ENCODE results near the gene MOK.
"Not testable (repeated sequence)": the region's sequence is repeated elsewhere in the genome, so short reads cannot be mapped to it uniquely, and the experiment has no call there.

The MOK gene

DNA sequence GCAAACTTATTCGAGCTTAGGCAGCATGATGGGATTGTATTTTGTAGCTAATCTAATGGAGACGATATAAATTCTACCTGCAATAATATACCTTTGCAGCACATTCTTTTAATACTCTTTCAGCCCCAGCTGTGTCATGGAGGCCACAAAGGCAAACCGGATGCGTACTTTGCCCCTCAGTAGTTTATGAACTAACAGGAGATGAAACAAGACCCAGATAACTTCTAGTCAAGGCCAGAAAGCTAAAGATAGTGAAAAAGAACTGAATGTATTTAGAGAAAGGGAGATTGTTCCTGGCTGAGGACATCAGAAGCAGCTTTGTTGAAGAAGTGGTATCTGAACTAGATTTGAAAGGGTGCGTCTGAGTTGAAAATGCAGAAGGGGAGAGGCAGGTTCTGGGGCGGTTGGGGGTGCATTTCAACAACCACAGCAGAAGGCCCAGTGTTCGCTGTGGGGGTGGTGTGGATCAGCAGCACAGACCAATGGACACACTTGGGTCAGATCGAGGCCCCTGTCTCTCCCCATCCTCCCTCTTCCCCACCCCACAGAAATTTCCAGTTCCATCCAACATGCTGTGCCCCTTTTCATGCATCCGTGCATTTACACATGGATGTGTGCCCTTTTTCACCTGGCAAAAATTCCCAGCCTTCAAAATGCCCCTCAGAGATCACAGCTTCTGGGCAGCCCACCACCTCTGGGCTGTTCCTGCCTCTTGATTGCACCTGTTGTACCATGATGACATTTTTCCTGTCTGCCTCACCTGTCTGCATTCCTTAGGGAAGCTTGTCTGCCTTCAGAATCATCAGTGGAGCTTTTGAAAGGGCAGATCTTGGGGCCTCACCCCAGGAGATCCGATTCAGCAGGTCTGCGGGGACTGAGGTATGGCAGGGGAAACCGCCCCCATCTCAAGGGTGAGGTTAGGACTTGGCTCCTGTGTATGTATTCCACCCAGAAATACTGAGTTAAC is 16.8 kb upstream of the MOK start:
- no peak for DNase-seq

GRCh38 chr14:102320671-102321455 is 15.9 kb upstream of the MOK start:
- DNase-seq, result no peak

DNA sequence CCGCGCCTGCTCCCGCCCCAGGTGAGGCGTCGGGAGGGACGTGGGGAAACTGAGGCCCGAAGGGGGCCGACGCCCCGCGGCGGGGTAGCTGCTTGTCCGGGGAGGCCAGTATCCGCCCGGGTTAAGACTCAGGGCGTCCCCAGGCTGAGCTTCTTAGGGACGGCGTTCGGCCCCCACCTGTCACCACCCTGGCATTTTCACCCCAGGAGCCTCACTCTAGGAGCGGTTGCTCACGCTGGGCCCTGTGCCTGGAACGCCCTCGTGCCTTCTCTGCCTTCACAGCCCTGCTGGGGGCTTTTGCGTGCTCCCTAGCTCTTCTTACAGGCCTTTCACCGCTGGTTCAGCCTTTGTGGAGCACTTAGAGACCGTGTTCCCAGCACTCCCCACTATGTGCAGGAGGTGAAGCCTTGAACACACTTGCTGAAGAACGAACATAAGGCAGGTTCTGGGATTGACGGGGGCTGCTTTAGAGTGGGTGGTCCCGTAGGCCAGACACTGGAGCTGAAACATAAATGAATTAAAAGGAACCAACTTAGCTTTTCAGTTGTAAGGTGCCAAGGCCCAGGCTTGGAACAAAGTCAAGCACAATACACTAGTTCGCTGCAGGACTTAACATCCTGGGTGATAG is 15.2 kb upstream of the MOK start:
- no peak for DNase-seq

DNA sequence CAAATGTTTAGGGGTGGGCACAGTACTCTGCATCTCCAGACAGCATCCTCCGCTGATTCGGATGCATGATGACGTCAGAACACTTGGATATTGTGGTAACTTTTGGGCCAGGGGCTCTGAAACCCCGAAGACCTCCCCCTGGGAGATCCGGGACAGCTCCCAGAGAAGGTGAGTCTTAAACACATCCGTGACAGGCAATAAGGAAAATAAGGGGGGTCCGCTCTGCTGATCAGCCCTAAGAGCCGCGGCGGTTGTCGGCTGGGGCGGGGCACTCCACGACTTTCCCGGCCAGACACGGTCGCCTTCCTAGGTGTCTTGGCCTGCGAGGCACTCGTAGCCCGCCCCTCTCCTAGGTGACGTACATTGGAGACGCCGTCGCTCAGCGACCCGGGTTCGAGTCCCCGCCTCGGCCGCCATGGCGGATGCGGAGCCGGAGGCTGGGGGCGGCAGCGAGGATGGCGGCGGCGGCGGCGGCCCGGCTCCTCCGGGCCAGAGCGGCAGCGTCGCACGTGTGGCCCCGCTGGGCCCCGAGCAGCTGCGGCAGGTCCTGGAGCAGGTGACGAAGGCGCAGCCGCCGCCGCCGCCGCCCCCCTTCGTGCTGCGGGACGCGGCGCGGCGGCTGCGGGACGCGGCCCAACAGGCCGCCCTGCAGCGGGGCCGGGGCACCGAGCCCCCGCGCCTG is 14.5 kb upstream of the MOK start, which contains the start of gene ZNF839:
TSS of gene ZNF839 (plus strand) at position 396 of the 682 bp plus-strand sequence. CDS start at position 416, 20 bp downstream.
- DNase-seq, result peak; percentile 87

GRCh38 chr14:102318781-102319276 is 13.9 kb upstream of the MOK start:
- DNase-seq, result no peak

DNA sequence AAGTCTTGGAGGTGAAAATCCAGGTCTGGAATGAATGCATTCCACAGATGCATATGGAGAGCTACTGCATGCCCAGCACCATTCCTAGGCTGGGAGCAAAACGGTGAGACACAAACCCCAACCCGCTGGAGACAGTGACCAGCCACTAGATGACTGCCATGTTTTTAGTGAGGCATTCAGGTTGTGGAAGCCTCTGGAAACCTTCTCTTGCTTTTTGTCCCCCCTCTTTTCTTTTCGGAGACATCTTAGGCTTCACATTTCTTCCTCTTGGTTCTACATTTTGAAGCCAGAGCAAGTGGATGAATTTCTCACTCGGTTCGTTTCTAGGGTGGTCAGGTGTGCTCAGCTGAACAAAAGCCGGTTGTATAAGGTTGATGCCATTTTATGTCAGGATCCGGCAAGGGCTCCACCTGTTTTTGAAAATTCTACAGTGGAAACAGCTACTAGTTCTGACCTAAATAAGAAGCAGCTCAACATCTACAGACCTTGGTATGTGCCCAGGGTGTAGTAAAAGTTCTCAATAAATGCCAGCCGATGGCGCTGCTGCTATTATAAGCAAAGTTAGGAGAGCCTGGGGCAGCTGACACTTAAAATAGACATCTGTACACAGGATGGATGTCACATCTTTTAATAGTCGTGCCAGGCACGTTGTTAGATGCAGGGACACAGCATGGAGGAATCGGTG is 12.7 kb upstream of the MOK start:
- no peak for DNase-seq

DNA sequence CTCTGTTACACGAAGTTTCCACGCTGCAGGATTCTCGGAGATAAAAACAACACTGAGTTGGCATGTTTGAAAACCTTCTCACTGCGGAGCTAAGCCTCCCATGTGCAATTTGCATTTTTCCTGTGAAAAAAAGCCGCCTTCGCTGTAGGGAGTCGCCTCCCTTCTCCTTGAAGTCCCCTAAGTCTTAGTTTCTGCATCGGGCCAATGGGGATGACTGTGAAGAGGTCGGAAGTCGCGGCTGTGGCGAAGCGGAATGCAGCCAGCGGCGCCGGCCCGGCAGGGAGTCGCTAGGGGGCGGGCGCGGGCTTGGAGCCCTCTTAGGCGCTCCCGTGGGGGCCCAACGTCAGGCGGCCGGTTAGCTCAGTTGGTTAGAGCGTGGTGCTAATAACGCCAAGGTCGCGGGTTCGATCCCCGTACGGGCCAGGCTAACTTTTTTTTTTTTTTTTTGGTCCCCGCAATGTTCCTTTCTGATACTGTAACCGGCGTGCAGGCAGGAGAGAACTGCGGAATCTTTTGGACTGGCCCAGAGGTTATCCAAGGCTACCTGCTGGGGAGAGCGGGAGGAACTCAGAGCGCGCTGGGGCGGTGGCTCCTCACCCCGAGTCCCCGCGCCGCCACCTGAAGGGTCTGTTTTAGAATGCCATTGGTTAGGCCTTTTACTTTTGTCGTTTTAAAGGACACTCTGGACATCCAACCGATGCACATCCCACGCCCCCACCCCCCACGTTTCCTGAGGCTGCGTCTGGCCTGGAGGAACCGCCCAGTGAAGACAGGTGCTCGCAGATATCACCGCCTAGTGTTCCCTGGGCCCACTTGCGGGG is 12.0 kb upstream of the MOK start:
- peak; percentile 55 for DNase-seq

DNA sequence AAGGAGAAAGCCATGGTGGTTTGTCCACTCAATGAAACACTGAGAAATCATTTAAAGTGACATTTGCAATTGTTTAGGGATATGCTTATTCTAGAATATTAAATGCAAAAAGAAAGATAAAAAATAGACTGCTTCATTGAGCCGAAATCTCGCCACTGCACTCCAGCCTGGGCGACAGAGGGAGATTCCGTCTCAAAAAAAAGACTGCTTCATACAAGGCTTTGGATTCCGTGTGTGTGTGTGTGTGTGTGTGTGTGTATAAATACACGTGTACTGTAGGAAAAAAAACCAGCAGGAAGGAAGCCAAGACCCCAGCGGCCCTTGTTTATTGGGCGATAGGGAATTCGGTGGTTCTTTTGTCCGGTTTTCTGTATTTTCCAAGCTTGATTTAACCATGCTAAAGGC is 11.4 kb upstream of the MOK start:
- DNase-seq, result no peak

DNA sequence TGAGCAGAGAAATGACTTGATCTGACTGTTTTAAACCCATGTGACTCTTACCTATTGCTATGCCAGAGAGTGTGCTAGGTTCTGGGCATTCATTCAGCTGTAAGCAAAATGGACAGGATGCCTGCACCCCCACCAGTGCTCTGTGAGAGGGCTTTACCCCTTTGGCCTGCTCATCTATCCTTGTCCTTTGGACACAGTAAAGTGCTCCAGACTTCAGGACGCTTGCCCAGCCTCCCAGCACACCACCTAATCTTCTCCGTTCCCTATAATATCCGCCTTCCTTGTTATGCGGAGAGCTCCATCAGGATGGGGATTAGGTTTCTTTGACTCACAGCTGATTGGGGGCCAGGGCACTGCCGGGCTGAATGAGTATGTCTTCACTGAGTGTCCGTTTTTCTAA is 10.2 kb upstream of the MOK start:
- no peak for DNase-seq

- peak; percentile 30 for DNase-seq
These were observed 9.5 kb upstream of the MOK start for GRCh38 chr14:102314242-102315011.

- no peak for DNase-seq
These were observed 1.3 kb downstream of the MOK start for GRCh38 chr14:102303664-102304063.

GRCh38 chr14:102298303-102299070 is 6.5 kb downstream of the MOK start:
- not testable (repeated sequence) for DNase-seq

DNA sequence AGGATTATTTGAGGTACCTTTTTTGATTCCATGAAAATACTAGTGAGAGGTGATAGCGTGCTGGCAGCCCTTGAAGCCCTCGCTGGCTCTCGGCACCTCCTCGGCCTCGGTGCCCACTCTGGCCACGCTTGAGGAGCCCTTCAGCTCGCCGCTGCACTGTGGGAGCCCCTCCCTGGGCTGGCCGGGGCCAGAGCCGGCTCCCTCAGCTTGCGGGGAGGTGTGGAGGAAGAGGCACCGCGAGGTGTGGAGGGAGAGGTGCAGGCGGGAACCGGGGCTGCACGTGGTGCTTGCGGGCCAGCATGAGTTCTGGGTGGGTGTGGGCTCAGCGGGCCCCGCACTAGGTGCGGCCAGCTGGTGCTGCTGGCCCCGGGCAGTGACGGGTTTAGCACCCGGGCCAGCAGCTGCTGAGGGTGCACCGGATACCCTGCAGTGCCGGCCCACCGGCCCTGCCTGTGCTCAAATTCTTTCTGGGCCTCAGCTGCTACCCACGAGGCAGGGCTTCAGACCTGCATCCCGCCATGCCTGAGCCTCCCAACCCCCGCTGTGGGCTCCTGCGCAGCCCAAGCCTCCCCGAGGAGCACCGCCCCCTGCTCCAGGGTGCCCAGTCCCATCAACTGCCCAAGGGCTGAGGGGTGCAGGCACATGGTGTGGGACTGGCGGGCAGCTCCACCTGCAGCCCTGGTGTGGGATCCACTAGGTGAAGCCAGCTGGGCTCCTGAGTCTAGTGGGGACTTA is 7.4 kb downstream of the MOK start:
- DNase-seq, result no peak

- no peak for DNase-seq
These were observed 9.7 kb downstream of the MOK start for GRCh38 chr14:102295270-102295669.

DNA sequence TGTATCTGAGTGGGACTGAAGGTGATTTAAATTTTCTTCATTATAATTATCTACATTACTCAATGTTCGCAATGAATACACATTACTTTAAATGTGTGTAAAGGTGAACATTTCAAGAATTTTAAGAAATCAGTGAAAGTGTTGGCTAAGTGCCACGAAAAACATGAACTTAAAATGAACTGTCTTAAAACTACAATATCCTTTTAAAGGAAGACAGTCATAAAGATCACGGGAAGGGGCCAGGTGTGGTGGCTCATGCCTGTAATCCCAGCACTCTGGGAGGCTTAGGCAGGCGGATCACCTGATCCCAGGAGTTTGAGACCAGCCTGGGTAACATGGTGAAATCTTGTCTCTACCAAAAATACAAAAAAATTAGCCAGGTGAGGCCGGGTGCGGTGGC is 11.2 kb downstream of the MOK start:
- DNase-seq, result no peak

DNA sequence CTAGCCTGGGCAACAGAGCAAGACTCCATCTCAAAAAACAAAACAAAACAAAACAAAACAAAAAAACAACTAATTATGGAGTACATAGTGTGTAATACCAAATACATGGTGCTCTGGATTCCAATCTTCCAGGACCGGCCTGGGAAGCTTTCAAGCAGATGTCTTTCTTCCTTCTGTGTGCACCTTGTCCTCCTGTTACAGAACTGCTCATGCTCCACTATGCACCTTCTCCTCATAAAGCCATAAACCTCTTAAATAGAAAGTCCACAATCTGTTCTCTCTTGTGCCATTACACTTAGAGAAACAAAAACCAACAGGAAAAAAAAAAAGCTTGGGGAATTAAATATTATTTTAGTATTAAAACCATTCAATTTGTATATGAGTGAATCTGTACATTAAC is 12.5 kb downstream of the MOK start:
- DNase-seq, result no peak

GRCh38 chr14:102288139-102288538 is 16.8 kb downstream of the MOK start:
- no peak for DNase-seq

GRCh38 chr14:102285106-102285505 is 19.9 kb downstream of the MOK start:
- DNase-seq, result no peak

Data from NCI-H1048 (cell line).